Panc1 (cell line): ENCODE measurements around the gene NPAS3. TPM values are rescaled to one million over a fixed set of nuclear protein-coding genes. Genes with fewer than 3 reads are reported as not detected.

Experiments
- ATAC-seq: fragments of 200-7000 bp; cut with Tn5 transposase; 2 replicates; pipeline ENCODE4 v1.9.1; 2020; ENCODE audit warnings: mild to moderate bottlenecking, moderate library complexity
- BruUV-seq: library from RNA; stranded (reverse); fragments of 400-500 nt; replicated peaks from 2 replicates; lab custom pipeline; 2021; lab: Mats Ljungman, UMichigan
- CTCF ChIA-PET: fragments of 300-600 bp; sonication (Branson Sonifier 250); formaldehyde crosslinking; loops from one replicate; lab custom pipeline; 2022; ENCODE audit warnings: antibody characterized with exemption; lab: Charles Lee
- POLR2A ChIA-PET: fragments of 300-600 bp; sonication (Branson Sonifier 250); formaldehyde crosslinking; loops from one replicate; lab custom pipeline; 2022; ENCODE audit warnings: antibody characterized with exemption; lab: Charles Lee
- DNase-seq: peaks from one replicate; pipeline ENCODE4 v3.0.0-alpha.2; 2010; ENCODE audit warnings: low read depth, low spot score
- H3K27ac ChIP-seq: 2 replicates; pipeline ENCODE4 v1.5.1; 2011; ENCODE audit warnings: mild to moderate bottlenecking, low read length, inconsistent platforms
- H3K27me3 ChIP-seq: fragments of 200-500 bp; sonication (Bioruptor generic); 2 replicates; pipeline ENCODE4 v1.6.0; 2014; ENCODE audit warnings: low read length, inconsistent platforms; ENCODE audit not compliant: control insufficient read depth, insufficient read depth
- H3K36me3 ChIP-seq: fragments of 200-500 bp; sonication (Bioruptor generic); 2 replicates; pipeline ENCODE4 v1.5.1; 2014; ENCODE audit warnings: inconsistent platforms, mild to moderate bottlenecking, low read length, moderate library complexity; ENCODE audit not compliant: control insufficient read depth, insufficient read depth
- H3K4me1 ChIP-seq: 2 replicates; pipeline ENCODE4 v1.5.1; 2011; ENCODE audit warnings: inconsistent platforms, mild to moderate bottlenecking, low read length, moderate library complexity; ENCODE audit not compliant: control insufficient read depth, insufficient read depth
- H3K4me3 ChIP-seq, 2 experiments: 2 replicates each; pipeline ENCODE4 v1.5.1; 2011 to 2012; ENCODE audit warnings: low read depth in 2 of 2, low read length in 2 of 2, mild to moderate bottlenecking in 2 of 2, inconsistent platforms in 1 of 2, moderate library complexity in 1 of 2
- H3K9me3 ChIP-seq: fragments of 200-500 bp; sonication (Bioruptor generic); 2 replicates; pipeline ENCODE4 v1.5.1; 2014; ENCODE audit warnings: low read depth, mild to moderate bottlenecking, inconsistent platforms, low read length, moderate library complexity; ENCODE audit not compliant: control insufficient read depth, insufficient read depth
- POLR2AphosphoS5 ChIP-seq: IDR thresholded peaks from 2 replicates; pipeline ENCODE4 v1.6.1; 2012; ENCODE audit warnings: mild to moderate bottlenecking, low read depth, low read length, moderate library complexity
- SIN3A ChIP-seq: IDR thresholded peaks from 2 replicates; pipeline ENCODE4 v1.6.1; 2012; ENCODE audit warnings: low read depth, mild to moderate bottlenecking, low read length, moderate library complexity, borderline replicate concordance; ENCODE audit not compliant: insufficient read depth
- TCF7L2 ChIP-seq: IDR thresholded peaks from 2 replicates; pipeline ENCODE4 v1.6.1; 2011; ENCODE audit warnings: mild to moderate bottlenecking, low read depth, low read length, inconsistent platforms
- in situ Hi-C: cut with HindIII; loops from 2 replicates; pipeline ENCODE4 v1.10.0; 2016; ENCODE audit warnings: low sequenced_read_pairs, low pct_unique_long_range_greater_than_20kb
- intact Hi-C: fragments of 100-400 bp; cut with micrococcal nuclease; formaldehyde crosslinking; loops from one replicate; pipeline ENCODE4 v1.10.0; 2022; ENCODE audit not compliant: unreplicated experiment
- total RNA-seq: library from RNA; stranded (reverse); gene quantifications from one replicate; pipeline ENCODE4 v1.2.1, GENCODE V29; 2021; ENCODE audit not compliant: unreplicated experiment
- TF ChIP-seq, protein P1 (sequence below): fragments of 450-650 bp; IDR thresholded peaks from 2 replicates; pipeline ENCODE4 v1.5.1; 2017; ENCODE audit warnings: mild to moderate bottlenecking
- TF ChIP-seq, protein P2 (sequence below), 2 experiments: IDR thresholded peaks; 2 replicates each; pipeline ENCODE4 v1.6.1; 2011 to 2012; ENCODE audit warnings: low read depth in 2 of 2, control low read depth in 1 of 2, low read length in 1 of 2, mild to moderate bottlenecking in 1 of 2, moderate library complexity in 1 of 2; ENCODE audit not compliant: insufficient read depth in 1 of 2

NPAS3 gene
- total RNA-seq, 1 experiment from 2014 or later, result 0.23 TPM

DNA sequence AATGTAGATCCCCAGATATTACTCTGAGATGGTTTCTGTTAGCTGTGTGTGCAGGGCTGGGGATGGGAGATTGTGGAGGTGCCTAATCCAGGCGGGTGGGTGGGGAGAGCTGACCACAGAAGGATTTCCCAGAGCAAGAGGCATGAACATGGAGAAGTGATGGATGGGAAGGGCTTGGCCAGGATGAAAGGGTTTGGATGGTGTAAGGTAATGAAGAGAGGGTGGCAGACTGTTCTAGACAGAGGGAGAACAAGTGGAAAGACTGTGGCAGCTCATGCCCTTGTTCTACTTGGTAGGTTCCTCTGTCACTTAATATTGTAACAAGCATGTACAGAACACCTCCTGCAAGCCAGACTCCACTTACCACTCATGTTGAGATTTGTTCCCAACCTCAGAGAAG, 187.8 kb downstream of the NPAS3 start:
- in situ Hi-C loops, result no loop called here
- DNase-seq, result no peak
- intact Hi-C loops, result no loop called here
- H3K4me3 ChIP-seq, result no peak overlapping the region
- H3K36me3 ChIP-seq, result no peaks in the 10 kb centered on the region
- no peak overlapping the region for H3K27ac ChIP-seq
- H3K27me3 ChIP-seq, result no peaks in the 10 kb centered on the region
- H3K4me1 ChIP-seq, result no peaks in the 10 kb centered on the region
- no peaks in the 10 kb centered on the region for H3K9me3 ChIP-seq
- ChIA-PET POLR2A (interaction anchor here (0.6 kb wide), 1 partner anchor 75 kb away, joined by 3 read pairs; no protein-coding TSS in a partner anchor), CTCF (no interaction called here)
- TF ChIP-seq, protein P1, sequence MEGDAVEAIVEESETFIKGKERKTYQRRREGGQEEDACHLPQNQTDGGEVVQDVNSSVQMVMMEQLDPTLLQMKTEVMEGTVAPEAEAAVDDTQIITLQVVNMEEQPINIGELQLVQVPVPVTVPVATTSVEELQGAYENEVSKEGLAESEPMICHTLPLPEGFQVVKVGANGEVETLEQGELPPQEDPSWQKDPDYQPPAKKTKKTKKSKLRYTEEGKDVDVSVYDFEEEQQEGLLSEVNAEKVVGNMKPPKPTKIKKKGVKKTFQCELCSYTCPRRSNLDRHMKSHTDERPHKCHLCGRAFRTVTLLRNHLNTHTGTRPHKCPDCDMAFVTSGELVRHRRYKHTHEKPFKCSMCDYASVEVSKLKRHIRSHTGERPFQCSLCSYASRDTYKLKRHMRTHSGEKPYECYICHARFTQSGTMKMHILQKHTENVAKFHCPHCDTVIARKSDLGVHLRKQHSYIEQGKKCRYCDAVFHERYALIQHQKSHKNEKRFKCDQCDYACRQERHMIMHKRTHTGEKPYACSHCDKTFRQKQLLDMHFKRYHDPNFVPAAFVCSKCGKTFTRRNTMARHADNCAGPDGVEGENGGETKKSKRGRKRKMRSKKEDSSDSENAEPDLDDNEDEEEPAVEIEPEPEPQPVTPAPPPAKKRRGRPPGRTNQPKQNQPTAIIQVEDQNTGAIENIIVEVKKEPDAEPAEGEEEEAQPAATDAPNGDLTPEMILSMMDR, result no peak
- TF ChIP-seq TCF7L2, result no peak
- TF ChIP-seq, protein P2, sequence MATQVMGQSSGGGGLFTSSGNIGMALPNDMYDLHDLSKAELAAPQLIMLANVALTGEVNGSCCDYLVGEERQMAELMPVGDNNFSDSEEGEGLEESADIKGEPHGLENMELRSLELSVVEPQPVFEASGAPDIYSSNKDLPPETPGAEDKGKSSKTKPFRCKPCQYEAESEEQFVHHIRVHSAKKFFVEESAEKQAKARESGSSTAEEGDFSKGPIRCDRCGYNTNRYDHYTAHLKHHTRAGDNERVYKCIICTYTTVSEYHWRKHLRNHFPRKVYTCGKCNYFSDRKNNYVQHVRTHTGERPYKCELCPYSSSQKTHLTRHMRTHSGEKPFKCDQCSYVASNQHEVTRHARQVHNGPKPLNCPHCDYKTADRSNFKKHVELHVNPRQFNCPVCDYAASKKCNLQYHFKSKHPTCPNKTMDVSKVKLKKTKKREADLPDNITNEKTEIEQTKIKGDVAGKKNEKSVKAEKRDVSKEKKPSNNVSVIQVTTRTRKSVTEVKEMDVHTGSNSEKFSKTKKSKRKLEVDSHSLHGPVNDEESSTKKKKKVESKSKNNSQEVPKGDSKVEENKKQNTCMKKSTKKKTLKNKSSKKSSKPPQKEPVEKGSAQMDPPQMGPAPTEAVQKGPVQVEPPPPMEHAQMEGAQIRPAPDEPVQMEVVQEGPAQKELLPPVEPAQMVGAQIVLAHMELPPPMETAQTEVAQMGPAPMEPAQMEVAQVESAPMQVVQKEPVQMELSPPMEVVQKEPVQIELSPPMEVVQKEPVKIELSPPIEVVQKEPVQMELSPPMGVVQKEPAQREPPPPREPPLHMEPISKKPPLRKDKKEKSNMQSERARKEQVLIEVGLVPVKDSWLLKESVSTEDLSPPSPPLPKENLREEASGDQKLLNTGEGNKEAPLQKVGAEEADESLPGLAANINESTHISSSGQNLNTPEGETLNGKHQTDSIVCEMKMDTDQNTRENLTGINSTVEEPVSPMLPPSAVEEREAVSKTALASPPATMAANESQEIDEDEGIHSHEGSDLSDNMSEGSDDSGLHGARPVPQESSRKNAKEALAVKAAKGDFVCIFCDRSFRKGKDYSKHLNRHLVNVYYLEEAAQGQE (IDR thresholded peaks at IDR 0.05; ENCODE audit: insufficient read depth in 1 of 2, low read depth in 2 of 2, low read length in 1 of 2), result no peak
- no peak for TF ChIP-seq SIN3A
- TF ChIP-seq POLR2AphosphoS5, result no peak
- ATAC-seq, result no peak
- no TSS peak for BruUV-seq

DNA sequence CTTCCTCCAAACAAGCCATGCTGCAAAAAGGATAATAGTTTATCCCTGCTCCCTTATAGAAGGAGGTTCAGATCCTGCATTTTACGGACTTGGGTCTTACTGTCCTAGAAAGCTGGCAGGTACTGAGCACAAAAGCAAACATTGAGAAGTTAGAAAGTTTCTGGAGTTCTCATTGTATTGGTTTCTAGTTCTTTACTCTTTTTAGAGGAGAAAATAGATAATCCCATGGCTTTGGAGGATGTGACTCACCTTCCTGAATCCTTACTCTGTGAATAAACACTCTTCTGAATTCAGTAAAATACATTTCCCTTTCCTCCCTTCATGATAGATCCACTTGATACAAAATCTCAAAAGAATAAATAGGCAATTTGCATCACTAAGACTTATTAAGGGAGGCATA, 188.9 kb downstream of the NPAS3 start:
- ChIA-PET POLR2A (no interaction called here), CTCF (no interaction called here)
- H3K4me3 ChIP-seq, result no peak overlapping the region
- TF ChIP-seq POLR2AphosphoS5, result no peak
- no peak for TF ChIP-seq TCF7L2
- TF ChIP-seq, protein P2 (IDR thresholded peaks at IDR 0.05; ENCODE audit: insufficient read depth in 1 of 2, low read depth in 2 of 2, low read length in 1 of 2), result no peak
- no peak for TF ChIP-seq SIN3A
- TF ChIP-seq, protein P1, result no peak
- no peaks in the 10 kb centered on the region for H3K36me3 ChIP-seq
- ATAC-seq, result no peak
- in situ Hi-C loops (no loop called here), intact Hi-C loops (no loop called here)
- BruUV-seq, result no TSS peak
- no peak overlapping the region for H3K27ac ChIP-seq
- H3K4me1 ChIP-seq, result no peaks in the 10 kb centered on the region
- no peaks in the 10 kb centered on the region for H3K9me3 ChIP-seq
- no peaks in the 10 kb centered on the region for H3K27me3 ChIP-seq
- DNase-seq, result no peak
